ENCODE results near the gene SMPD2. TPM values are rescaled to one million over a fixed set of nuclear protein-coding genes. Genes with fewer than 3 reads are reported as not detected.
A peak's percentile ranks its signal among the peaks of the same experiment; 100 is the strongest.

SMPD2 gene
- total and polyA plus RNA-seq, 9 donors, result 7.7 to 21.7 (median 8.9) TPM

- 77 to 82% (median 80%) methylated on average over 2 of the region's 2 CpGs for WGBS, 3 donors
- Histone ChIP-seq H3K27me3 (no peaks in the 10 kb centered on the region), H3K27ac (no peak overlapping the region), H3K36me3 (no peaks in the 10 kb centered on the region), H3K9me3 (no peaks in the 10 kb centered on the region), H3K4me1 (ENCODE audit: insufficient read depth) (peaks cover 3% of the 10 kb centered on the region), H3K4me3 (no peak overlapping the region)
- intact Hi-C loops (cut with DNase I), result no loop called here
- DNase-seq, result no peak
- TF ChIP-seq CTCF (IDR thresholded peaks at IDR 0.05) (no peak), POLR2A (IDR thresholded peaks at IDR 0.05) (no peak)
Measured at GRCh38 chr6:109453156-109453555, 12.6 kb downstream of the SMPD2 start.

GRCh38 chr6:109453594-109454495 is 13.3 kb downstream of the SMPD2 start:
- 87 to 92% (median 87%) methylated on average over 27 of the region's 27 CpGs for WGBS, 3 donors
- Histone ChIP-seq H3K4me3 (no peak overlapping the region), H3K27ac (no peak overlapping the region), H3K36me3 (no peaks in the 10 kb centered on the region), H3K9me3 (no peaks in the 10 kb centered on the region), H3K27me3 (no peaks in the 10 kb centered on the region), H3K4me1 (ENCODE audit: insufficient read depth) (peaks cover 3% of the 10 kb centered on the region)
- intact Hi-C loops (cut with DNase I), result no loop called here
- TF ChIP-seq POLR2A (IDR thresholded peaks at IDR 0.05) (no peak), EP300 (IDR thresholded peaks at IDR 0.05) (no peak), CTCF (IDR thresholded peaks at IDR 0.05) (no peak)
- peak in 2 of 5 donors; percentile 51 to 67 for DNase-seq

GRCh38 chr6:109454496-109455436 is 14.2 kb downstream of the SMPD2 start:
- DNase-seq, result peak in 2 of 5 donors; percentile 39 to 44
- Histone ChIP-seq H3K27me3 (no peaks in the 10 kb centered on the region), H3K36me3 (no peaks in the 10 kb centered on the region), H3K4me3 (peak overlapping the region; percentile 81), H3K9me3 (no peaks in the 10 kb centered on the region), H3K4me1 (ENCODE audit: insufficient read depth) (peaks cover 3% of the 10 kb centered on the region), H3K27ac (peak overlapping the region in 1 of 2 donors; percentile 42)
- TF ChIP-seq POLR2A (IDR thresholded peaks at IDR 0.05) (no peak), EP300 (IDR thresholded peaks at IDR 0.05) (no peak), CTCF (IDR thresholded peaks at IDR 0.05) (no peak)
- 11 to 14% (median 13%) methylated on average over 29 to 48 of the region's 48 CpGs for WGBS, 3 donors
- intact Hi-C loops (cut with DNase I), result no loop called here

- Histone ChIP-seq H3K9me3 (no peaks in the 10 kb centered on the region), H3K4me3 (peak within 1 kb of the TSS; percentile 81), H3K27ac (peak within 1 kb of the TSS in 1 of 2 donors; percentile 42), H3K4me1 (ENCODE audit: insufficient read depth) (peaks cover 3% of the 10 kb centered on the region), H3K36me3 (no peaks in the 10 kb centered on the region), H3K27me3 (no peaks in the 10 kb centered on the region)
- peak; percentile 68 to 79 (median 71) for DNase-seq
- WGBS, 3 donors, result 0 to 1% (median 0%) methylated on average over 25 to 70 of the region's 70 CpGs
- TF ChIP-seq POLR2A (IDR thresholded peaks at IDR 0.05), result no peak
- no peak for TF ChIP-seq EP300 (IDR thresholded peaks at IDR 0.05)
- TF ChIP-seq CTCF (IDR thresholded peaks at IDR 0.05), result peak in 1 of 3 donors; percentile 20
- intact Hi-C loops (cut with DNase I), result no loop called here
Measured at GRCh38 chr6:109455437-109456110, 15.1 kb downstream of the SMPD2 start, which contains the start of gene MICAL1. MICAL1 (minus strand) TSS chr6:109455772; CDS start chr6:109454196, 1,576 bp downstream.

Measured in ovary (tissue), 9 donors.